ENCODE data around the gene ADRM1.

Gene ADRM1

GRCh38 chr20:62337558-62338293 lies 34.9 kb downstream of the ADRM1 start:
- DNase-seq (ENCODE audit: low read depth in 3 of 3), result no peak

- DNase-seq (ENCODE audit: low read depth in 3 of 3), result no peak
Measured at GRCh38 chr20:62338294-62338620, 35.5 kb downstream of the ADRM1 start.

GRCh38 chr20:62339647-62340062 lies 36.9 kb downstream of the ADRM1 start:
- DNase-seq (ENCODE audit: low read depth in 3 of 3), result no peak

- DNase-seq (ENCODE audit: low read depth in 3 of 3), result no peak
Measured at GRCh38 chr20:62342910-62343309, 40.1 kb downstream of the ADRM1 start.

GRCh38 chr20:62344092-62344491 lies 41.3 kb downstream of the ADRM1 start:
- DNase-seq (ENCODE audit: low read depth in 3 of 3), result no peak

- no peak for DNase-seq (ENCODE audit: low read depth in 3 of 3)
Measured at GRCh38 chr20:62344782-62345181, 42.0 kb downstream of the ADRM1 start.

- no peak for DNase-seq (ENCODE audit: low read depth in 3 of 3)
Measured at GRCh38 chr20:62345681-62346370, 43.0 kb downstream of the ADRM1 start.

- no peak for DNase-seq (ENCODE audit: low read depth in 3 of 3)
Measured at GRCh38 chr20:62346398-62347150, 43.8 kb downstream of the ADRM1 start.

GRCh38 chr20:62347151-62347404 lies 44.3 kb downstream of the ADRM1 start:
- DNase-seq (ENCODE audit: low read depth in 3 of 3), result no peak

GRCh38 chr20:62347445-62347844 lies 44.6 kb downstream of the ADRM1 start:
- no peak for DNase-seq (ENCODE audit: low read depth in 3 of 3)

- DNase-seq (ENCODE audit: low read depth in 3 of 3), result no peak
Measured at GRCh38 chr20:62348604-62349003, 45.8 kb downstream of the ADRM1 start.

GRCh38 chr20:62349556-62350097 lies 46.8 kb downstream of the ADRM1 start:
- DNase-seq (ENCODE audit: low read depth in 3 of 3), result no peak

- no peak for DNase-seq (ENCODE audit: low read depth in 3 of 3)
Measured at GRCh38 chr20:62350098-62350628, 47.4 kb downstream of the ADRM1 start.

- DNase-seq (ENCODE audit: low read depth in 3 of 3), result no peak
Measured at GRCh38 chr20:62350629-62351422, 48.0 kb downstream of the ADRM1 start.

- no peak for DNase-seq (ENCODE audit: low read depth in 3 of 3)
Measured at GRCh38 chr20:62351469-62352401, 48.9 kb downstream of the ADRM1 start.

- no peak for DNase-seq (ENCODE audit: low read depth in 3 of 3)
Measured at GRCh38 chr20:62352402-62353288, 49.8 kb downstream of the ADRM1 start.

- no peak for DNase-seq (ENCODE audit: low read depth in 3 of 3)
Measured at GRCh38 chr20:62353289-62354030, 50.7 kb downstream of the ADRM1 start.

GRCh38 chr20:62354031-62354808 lies 51.4 kb downstream of the ADRM1 start:
- no peak for DNase-seq (ENCODE audit: low read depth in 3 of 3)

Data from stimulated activated CD4-positive, alpha-beta T cell treated with anti-CD3 and anti-CD28 coated beads, TNF-alpha, amount 100 ng/mL, for 4 hours (primary cell).